Liver (tissue), 9 donors: ENCODE data around the gene NEK11. TPM values are rescaled to one million over a fixed set of nuclear protein-coding genes. Genes with fewer than 3 reads are reported as not detected.

Experiments
- DNase-seq: peaks from one replicate; pipeline ENCODE4 v3.0.0-alpha.2; 2017; ENCODE audit warnings: low spot score
- H3K27ac ChIP-seq, 2 donors: one replicate each; pipeline ENCODE4 v1.7.0; 2013; ENCODE audit warnings: inconsistent platforms in 2 of 2, low read length in 2 of 2, control low read depth in 1 of 2, low read depth in 1 of 2, mild to moderate bottlenecking in 1 of 2
- H3K27me3 ChIP-seq, 4 donors: one replicate each; pipeline versions ENCODE4 v1.6.1 to v1.7.0; 2013; ENCODE audit warnings: low read length in 3 of 4, inconsistent platforms in 1 of 4, mild to moderate bottlenecking in 1 of 4, moderate library complexity in 1 of 4; ENCODE audit not compliant: control insufficient read depth in 4 of 4, insufficient read depth in 4 of 4
- H3K36me3 ChIP-seq, 4 donors: one replicate each; pipeline versions ENCODE4 v1.6.1 to v1.7.0; 2013; ENCODE audit warnings: low read length in 3 of 4, mild to moderate bottlenecking in 3 of 4, low read depth in 1 of 4, moderate library complexity in 1 of 4; ENCODE audit not compliant: control insufficient read depth in 4 of 4, insufficient read depth in 3 of 4
- H3K4me1 ChIP-seq, 4 donors: one replicate each; pipeline versions ENCODE4 v1.6.1 to v1.7.0; 2013; ENCODE audit warnings: low read length in 3 of 4, mild to moderate bottlenecking in 3 of 4, moderate library complexity in 1 of 4; ENCODE audit not compliant: control insufficient read depth in 4 of 4, insufficient read depth in 4 of 4
- H3K4me3 ChIP-seq, 3 donors: one replicate each; pipeline versions ENCODE4 v1.6.1 to v1.7.0; 2013; ENCODE audit warnings: low read length in 3 of 3, control low read depth in 1 of 3, low read depth in 1 of 3, mild to moderate bottlenecking in 1 of 3
- H3K9ac ChIP-seq, 2 donors: one replicate each; pipeline ENCODE4 v1.7.0; 2013; ENCODE audit warnings: low read length in 2 of 2, mild to moderate bottlenecking in 2 of 2, moderate library complexity in 2 of 2, control low read depth in 1 of 2, low read depth in 1 of 2
- H3K9me3 ChIP-seq, 4 donors: one replicate each; pipeline versions ENCODE4 v1.6.1 to v1.7.0; 2013; ENCODE audit warnings: low read length in 3 of 4; ENCODE audit not compliant: control insufficient read depth in 4 of 4
- ATF3 ChIP-seq: IDR thresholded peaks from 2 replicates; pipeline ENCODE4 v1.6.1; 2016; ENCODE audit warnings: antibody characterized with exemption
- CTCF ChIP-seq: fragments of 150-350 bp; IDR thresholded peaks from 2 replicates; pipeline ENCODE4 v1.5.1; 2017; ENCODE audit warnings: improper control_type of control experiment, low read depth, low read length; ENCODE audit not compliant: missing input control
- EGR1 ChIP-seq, 2 donors: IDR thresholded peaks; 2 replicates each; pipeline ENCODE4 v1.6.1; 2016 to 2018; ENCODE audit warnings: antibody characterized with exemption in 2 of 2, low read depth in 2 of 2
- FOXA1 ChIP-seq: IDR thresholded peaks from 2 replicates; pipeline ENCODE4 v1.6.1; 2016; ENCODE audit warnings: antibody characterized with exemption
- FOXA2 ChIP-seq: IDR thresholded peaks from 2 replicates; pipeline ENCODE4 v1.6.1; 2016; ENCODE audit warnings: antibody characterized with exemption
- GABPA ChIP-seq, 2 donors: IDR thresholded peaks in 1 of 2; conservative IDR thresholded peaks in 1 of 2; 2 replicates each; pipeline ENCODE4 v1.6.1; 2016; ENCODE audit warnings: antibody characterized with exemption in 2 of 2, mild to moderate bottlenecking in 1 of 2, moderate library complexity in 1 of 2
- HNF4A ChIP-seq, 2 donors: conservative IDR thresholded peaks; 2 replicates each; pipeline ENCODE4 v1.6.1; 2016; ENCODE audit warnings: antibody characterized with exemption in 2 of 2, mild to moderate bottlenecking in 2 of 2
- HNF4G ChIP-seq: IDR thresholded peaks from 2 replicates; pipeline ENCODE4 v1.6.1; 2016; ENCODE audit warnings: antibody characterized with exemption
- JUND ChIP-seq, 2 donors: IDR thresholded peaks; 2 replicates each; pipeline ENCODE4 v1.6.1; 2016; ENCODE audit warnings: antibody characterized with exemption in 2 of 2
- MAX ChIP-seq: IDR thresholded peaks from 2 replicates; pipeline ENCODE4 v1.6.1; 2016; ENCODE audit warnings: antibody characterized with exemption
- NR2F2 ChIP-seq: IDR thresholded peaks from 2 replicates; pipeline ENCODE4 v1.6.1; 2016; ENCODE audit warnings: antibody characterized with exemption
- RAD21 ChIP-seq, 2 donors: IDR thresholded peaks; 2 replicates each; pipeline ENCODE4 v1.6.1; 2016; ENCODE audit warnings: antibody characterized with exemption in 2 of 2, mild to moderate bottlenecking in 2 of 2
- REST ChIP-seq: IDR thresholded peaks from 2 replicates; pipeline ENCODE4 v1.6.1; 2016; ENCODE audit warnings: antibody characterized with exemption, mild to moderate bottlenecking
- RXRA ChIP-seq, 2 donors: IDR thresholded peaks; 2 replicates each; pipeline ENCODE4 v1.6.1; 2017 to 2018; ENCODE audit warnings: antibody characterized with exemption in 2 of 2, mild to moderate bottlenecking in 1 of 2
- SP1 ChIP-seq: IDR thresholded peaks from 2 replicates; pipeline ENCODE4 v1.6.1; 2018; ENCODE audit warnings: antibody characterized with exemption, mild to moderate bottlenecking
- TAF1 ChIP-seq: conservative IDR thresholded peaks from 2 replicates; pipeline ENCODE4 v1.6.1; 2016; ENCODE audit warnings: antibody characterized with exemption, mild to moderate bottlenecking
- YY1 ChIP-seq: IDR thresholded peaks from 2 replicates; pipeline ENCODE4 v1.6.1; 2016; ENCODE audit warnings: antibody characterized with exemption, mild to moderate bottlenecking
- ZBTB33 ChIP-seq: IDR thresholded peaks from 2 replicates; pipeline ENCODE4 v1.6.1; 2016; ENCODE audit warnings: antibody characterized with exemption
- WGBS: extraction: QIAGEN DNeasy Blood & Tissue Kit; methylation state at CpG from one replicate; pipeline ENCODE4 v1.1.7; 2013; 5-methylcytosine and 5-hydroxymethylcytosine counted together
- polyA plus RNA-seq, 2 donors: library from polyadenylated mRNA; stranded (reverse) in 1 of 2; unstranded in 1 of 2; fragments of 200-250 nt in 1 of 2; fragments of >200 nt in 1 of 2; fragmentation: Nextera tagmentation in 1 of 2; extraction: Ambion mirVana in 1 of 2; gene quantifications; one replicate each; pipeline versions ENCODE4 v1.2.1 to v1.2.3, GENCODE V29; 2013 to 2015
- total RNA-seq, 2 donors: library from RNA; depleted of rRNA; stranded (reverse); fragments of >200 nt; gene quantifications; one replicate each; pipeline ENCODE4 v1.2.3, GENCODE V29; 2014
- donor health status: healthy.
- donor health status: healthy.
- donor health status: healthy.
- donor health status: healthy.
- donor health status: healthy.

The NEK11 gene
- total and polyA plus RNA-seq, 4 donors, result 0.35 to 0.92 (median 0.69) TPM

GRCh38 chr3:131081224-131081623, 54.5 kb downstream of the NEK11 start:
- Histone ChIP-seq H3K4me3 (no peak overlapping the region), H3K27ac (no peak overlapping the region), H3K4me1 (no peaks in the 10 kb centered on the region), H3K9ac (no peak overlapping the region), H3K36me3 (no peaks in the 10 kb centered on the region), H3K9me3 (no peaks in the 10 kb centered on the region), H3K27me3 (no peaks in the 10 kb centered on the region)
- TF ChIP-seq HNF4A (conservative IDR thresholded peaks at IDR 0.05) (no peak), MAX (no peak), JUND (IDR thresholded peaks at IDR 0.05) (no peak), REST (no peak), CTCF (no peak), FOXA2 (no peak), RXRA (IDR thresholded peaks at IDR 0.05) (no peak), GABPA (IDR thresholded peaks at IDR 0.05 in 1 of 2, conservative IDR thresholded peaks at IDR 0.05 in 1 of 2) (no peak), ZBTB33 (no peak), RAD21 (IDR thresholded peaks at IDR 0.05) (no peak), EGR1 (IDR thresholded peaks at IDR 0.05; ENCODE audit: low read depth in 2 of 2) (no peak), YY1 (no peak), ATF3 (no peak), HNF4G (no peak), TAF1 (no peak), FOXA1 (no peak), NR2F2 (no peak), SP1 (no peak)
- DNase-seq, result no peak
- 99% methylated on average over 1 of the region's 1 CpG for WGBS
